22Rv1 (cell line): ENCODE measurements around the gene C4orf50.
"Not testable (repeated sequence)": the region's sequence is repeated elsewhere in the genome, so short reads cannot be mapped to it uniquely, and the experiment has no call there.

Experiments
- H3K27ac ChIP-seq: fragments of 450-650 bp; 2 replicates; pipeline ENCODE4 v1.5.1; 2017
- CTCF ChIP-seq: fragments of 450-650 bp; IDR thresholded peaks from 2 replicates; pipeline ENCODE4 v1.5.1; 2017; ENCODE audit warnings: mild to moderate bottlenecking
- ZFX ChIP-seq: fragments of 450-650 bp; IDR thresholded peaks from 2 replicates; pipeline ENCODE4 v1.6.1; 2017; ENCODE audit warnings: antibody characterized with exemption, borderline replicate concordance

The C4orf50 gene

DNA sequence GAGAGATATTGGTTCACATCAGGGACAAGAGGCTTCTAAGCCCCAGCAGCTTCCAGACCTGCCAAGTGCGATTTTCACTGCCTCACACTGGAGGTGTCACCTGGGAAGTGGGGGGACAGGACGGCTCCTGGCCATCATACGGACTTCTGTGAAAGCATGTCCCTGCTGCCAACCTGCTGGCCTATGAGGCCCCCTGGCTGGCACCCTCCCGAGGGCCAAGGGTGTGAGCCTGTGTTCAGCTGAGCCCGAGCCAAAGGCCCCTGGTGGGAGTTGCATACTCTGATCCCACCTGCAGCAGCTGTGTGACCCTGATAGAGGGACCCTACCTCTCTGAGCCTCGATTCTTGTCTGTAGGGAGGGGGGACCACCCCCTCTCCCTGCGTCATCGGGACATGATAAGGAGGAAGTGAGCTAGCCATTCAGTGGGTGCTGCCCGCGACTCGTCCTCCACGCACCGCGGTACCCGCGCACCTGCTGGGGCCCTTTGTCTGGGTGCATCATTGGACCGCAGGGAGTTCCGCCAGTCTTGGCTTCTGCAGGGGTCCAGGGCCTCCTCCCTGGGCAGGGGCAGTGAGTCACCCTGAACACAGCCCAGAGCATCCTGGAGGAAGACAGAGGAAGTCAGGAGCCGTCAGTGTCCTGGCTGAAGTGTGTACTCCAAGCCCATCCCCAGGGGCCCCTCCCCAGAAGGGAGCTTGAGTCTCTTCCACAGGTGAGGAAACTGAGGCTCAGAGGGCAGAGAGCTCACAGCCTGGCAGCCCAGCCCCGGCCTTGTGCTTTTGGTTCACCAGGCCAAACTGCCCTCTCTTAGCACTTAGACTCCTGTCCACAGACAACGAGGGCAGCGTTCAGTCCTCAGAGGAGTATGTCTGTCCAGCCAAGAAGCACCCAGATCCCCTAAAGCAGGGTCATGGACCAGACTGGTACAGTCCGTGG, 24.1 kb downstream of the C4orf50 start:
- no peak for TF ChIP-seq ZFX
- no peak for TF ChIP-seq CTCF
- H3K27ac ChIP-seq: no peak overlapping the region

DNA sequence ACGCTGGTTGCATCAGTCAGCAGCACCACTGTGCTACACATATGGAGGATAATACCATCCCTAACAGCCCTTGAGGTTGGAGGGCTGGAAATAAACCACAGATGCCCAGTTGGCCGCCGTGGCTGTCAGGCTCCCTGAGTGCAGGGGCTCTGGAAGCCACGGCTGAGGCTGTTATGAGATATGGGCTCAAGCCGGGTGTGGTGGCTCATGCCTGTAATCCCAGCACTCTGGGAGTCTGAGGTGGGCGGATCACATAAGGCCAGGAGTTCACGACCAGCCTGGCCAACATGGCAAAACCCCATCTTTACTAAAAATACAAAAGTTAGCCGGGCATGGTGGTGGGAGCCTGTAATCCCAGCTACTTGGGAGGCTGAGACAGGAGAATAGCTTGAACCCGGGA, 24.9 kb downstream of the C4orf50 start:
- not testable (repeated sequence) for H3K27ac ChIP-seq

GRCh38 chr4:5992828-5993321, 25.4 kb downstream of the C4orf50 start:
- no peak overlapping the region for H3K27ac ChIP-seq
- TF ChIP-seq CTCF (no peak), ZFX (no peak)

GRCh38 chr4:5992171-5992827, 25.9 kb downstream of the C4orf50 start:
- TF ChIP-seq ZFX (no peak), CTCF (no peak)

DNA sequence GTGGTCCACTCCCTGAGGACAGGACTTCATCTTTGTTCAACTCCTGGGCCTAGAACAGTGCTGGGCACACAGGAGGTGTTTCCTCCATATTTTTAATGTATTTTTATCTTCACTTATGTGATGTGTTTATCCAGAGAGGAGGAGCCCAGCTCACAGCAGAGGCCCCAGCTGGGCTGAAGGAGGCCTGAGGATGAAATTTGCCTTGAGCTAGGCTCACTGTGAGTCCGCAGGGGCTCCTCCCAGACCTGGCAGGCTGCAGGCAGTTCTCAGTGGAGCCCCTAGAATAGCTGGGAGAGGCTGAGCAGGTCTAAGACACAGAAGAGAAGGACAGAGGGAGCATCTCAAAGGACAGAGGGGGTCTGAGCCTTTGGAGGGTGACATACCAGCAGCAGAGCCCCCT, 26.8 kb downstream of the C4orf50 start:
- H3K27ac ChIP-seq: no peak overlapping the region
- no peak for TF ChIP-seq CTCF
- TF ChIP-seq ZFX: no peak

More at GRCh38 chr4:5992171-5992827, 25.9 kb downstream of the C4orf50 start:
- no peak overlapping the region for H3K27ac ChIP-seq

DNA sequence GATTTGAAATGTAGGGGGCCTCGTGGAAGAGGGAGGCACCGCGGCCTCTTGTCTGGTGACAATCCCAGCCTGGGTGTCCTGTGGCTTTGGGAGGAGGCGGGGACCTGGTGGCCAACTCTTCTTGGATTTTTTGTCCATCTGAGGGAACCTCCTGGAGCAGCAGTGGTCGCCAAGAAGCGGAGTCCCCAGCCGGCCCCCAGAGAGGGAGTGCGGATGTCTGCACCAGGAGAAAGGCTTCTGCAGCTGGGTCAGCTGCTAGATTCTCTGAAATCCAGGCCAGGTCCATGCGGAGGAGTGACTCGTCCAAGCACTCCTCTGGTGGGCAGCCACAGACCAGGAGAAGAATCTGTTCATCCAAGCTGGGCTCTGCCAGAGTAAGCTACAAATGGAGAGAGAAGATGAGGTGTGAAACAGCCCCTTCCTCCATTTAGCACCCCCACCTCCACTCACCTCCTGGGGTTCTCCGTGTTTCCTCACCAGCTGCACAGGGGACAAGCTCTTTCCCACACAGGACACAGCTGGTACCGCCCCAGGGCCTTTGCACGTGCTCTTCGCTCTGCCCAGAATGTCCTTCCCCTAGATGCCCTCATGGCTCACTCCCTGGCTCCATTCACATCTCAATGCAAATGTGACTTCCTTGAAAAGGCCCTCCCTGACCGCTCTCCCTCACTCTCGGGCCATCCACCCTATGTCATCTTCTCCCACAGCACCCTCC, 27.6 kb downstream of the C4orf50 start:
- no peak for TF ChIP-seq ZFX
- TF ChIP-seq CTCF: no peak
- no peak overlapping the region for H3K27ac ChIP-seq
